Measurements from ENCODE around the gene FXYD7.
A peak's percentile ranks its signal among the peaks of the same experiment; 100 is the strongest.

The FXYD7 gene

DNA sequence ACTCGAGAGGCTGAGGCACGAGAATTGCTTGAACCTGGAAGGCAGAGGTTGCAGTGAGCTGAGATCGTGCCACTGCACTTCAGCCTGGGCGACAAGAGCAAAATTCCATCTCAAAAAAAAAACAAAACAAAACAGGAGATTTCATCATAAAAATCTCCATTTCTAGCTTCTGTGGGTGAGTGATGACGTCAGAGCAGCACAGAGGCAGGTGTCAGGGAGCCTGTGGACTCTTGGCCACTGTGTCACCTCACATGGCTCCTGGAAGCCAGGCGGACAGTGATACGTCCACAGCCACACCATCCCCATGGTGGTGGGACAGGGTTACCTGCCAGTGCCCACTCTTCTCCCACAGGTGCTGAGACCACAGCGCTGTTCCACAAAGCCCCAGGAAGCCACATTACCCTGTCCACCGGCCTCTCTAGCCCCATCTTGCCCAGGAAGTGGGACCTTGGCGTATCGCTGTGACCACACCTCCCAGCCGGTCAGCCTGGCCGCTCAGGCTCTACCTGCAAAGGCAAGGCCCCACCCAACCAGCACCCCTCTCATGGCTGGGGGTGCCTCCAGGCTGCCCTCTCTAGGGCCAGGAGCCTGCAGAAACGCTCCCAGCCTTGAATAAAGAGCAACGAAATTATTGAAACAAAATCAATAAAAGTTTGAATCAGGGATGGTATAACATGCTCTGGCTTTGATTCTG lies 29.9 kb upstream of the FXYD7 start:
- no peak for DNase-seq

DNA sequence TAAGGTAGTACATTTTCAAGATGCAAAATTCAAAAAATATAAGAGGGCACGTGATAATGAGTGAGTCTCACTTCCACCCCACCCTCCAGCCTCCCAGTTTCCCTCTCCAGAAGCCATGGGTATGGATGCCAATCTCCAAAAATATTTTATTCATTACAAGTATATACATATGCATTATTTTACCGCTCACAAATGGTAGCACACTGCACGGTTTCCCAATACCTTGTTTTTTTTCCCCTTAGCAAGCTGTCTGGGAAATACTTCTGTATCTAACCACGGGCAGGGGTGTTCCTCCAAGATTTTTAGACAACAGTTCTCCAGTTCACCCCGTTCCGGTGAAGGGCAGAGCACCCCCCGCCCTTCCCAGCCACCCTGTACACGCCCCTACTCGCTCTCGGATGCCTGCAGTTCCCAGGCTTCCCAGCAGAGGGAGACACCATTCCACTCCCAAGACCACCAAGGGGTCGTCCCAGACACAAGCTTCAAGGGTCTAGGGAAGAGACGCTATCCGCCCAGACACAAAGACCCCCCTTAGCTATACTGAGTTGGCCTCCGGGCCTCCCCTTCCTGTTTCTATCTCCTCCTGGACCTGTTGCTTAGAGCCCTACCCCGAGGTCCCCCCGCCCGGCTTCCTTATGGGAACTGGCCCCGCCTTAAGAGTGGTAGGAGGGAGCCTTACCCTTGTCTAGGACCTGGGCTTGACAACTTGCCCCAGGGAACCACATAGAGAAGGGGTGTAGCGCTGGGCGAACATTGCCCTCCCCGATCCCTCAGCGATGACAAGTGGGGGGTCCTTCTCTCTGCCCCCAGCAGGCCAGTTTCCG lies 28.5 kb upstream of the FXYD7 start:
- peak; percentile 60 for DNase-seq

DNA sequence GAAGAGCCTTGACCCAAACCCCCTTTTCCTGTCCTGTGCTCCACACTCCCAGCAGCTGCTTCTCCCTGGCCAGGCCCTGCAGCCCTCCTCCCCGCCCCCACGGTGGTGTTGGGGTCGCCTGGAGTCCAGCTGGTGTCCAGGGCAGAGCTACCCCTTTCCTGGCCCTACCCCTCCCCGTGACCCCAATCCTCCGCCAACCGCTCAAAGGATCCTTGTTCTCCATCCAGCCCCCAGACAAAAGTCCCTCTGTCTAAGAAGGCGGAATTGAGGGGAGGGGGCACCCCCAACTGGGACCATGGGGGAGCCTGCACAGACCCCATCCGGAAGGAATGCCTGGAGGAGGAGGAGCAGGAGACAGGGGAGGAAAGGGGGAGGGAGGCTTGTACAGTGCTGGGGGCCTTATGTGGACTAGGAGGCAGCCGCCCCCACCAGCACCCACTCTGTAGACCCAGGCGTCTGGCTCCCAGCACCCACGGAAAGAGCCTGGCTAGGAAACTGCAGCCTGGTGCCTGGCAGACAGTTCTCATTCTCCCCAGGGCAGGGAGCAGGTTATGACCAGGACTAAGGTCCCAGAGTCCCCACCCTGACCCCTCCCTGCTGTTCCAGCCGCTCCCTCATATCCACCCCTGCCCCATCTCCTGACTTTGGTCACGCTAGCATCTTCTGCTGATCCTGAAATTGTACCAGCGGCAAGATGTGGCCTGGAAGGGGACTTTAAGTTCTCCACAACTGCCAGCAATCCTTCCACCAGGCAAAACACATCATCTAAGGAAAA lies 27.7 kb upstream of the FXYD7 start, which contains the start of gene FXYD3:
Gene FXYD3 (plus strand): TSS at position 647 of the 775 bp plus-strand sequence. CDS start 3,554 bp downstream, outside the sequence.
- DNase-seq = no peak

DNA sequence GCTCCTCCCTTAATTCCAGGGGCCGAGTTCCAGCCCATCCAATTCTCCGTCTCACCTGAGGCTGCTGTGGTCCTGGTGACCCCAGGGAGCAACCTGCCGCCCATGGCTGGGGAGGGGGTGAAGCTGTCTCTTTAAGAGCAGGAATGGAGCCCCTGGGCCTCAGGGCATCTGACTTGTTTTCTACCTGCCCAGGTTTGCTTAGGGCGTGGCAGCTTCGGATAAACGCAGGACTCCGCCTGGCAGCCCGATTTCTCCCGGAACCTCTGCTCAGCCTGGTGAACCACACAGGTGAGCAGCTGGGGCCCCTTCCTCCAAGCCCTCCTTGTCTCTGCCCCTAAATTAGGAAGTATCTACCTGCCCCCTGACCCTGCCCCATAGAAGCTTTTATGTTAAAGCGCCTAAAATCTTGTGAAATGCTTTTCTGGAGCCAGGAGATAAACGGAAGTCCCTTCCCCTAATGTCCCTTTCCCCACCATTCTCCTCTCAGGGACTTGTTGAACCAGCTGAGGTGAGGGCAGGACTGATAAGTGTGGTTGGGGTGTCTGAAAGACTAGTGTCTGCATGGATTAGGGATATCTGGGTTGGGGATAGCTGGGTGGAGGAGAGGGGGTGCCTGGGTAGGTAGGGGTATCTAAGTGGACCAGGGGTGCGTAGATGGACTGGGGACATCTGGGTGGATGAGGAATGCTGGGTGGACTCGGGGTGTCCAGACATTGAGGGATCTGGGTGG lies 26.8 kb upstream of the FXYD7 start:
- DNase-seq = no peak

DNA sequence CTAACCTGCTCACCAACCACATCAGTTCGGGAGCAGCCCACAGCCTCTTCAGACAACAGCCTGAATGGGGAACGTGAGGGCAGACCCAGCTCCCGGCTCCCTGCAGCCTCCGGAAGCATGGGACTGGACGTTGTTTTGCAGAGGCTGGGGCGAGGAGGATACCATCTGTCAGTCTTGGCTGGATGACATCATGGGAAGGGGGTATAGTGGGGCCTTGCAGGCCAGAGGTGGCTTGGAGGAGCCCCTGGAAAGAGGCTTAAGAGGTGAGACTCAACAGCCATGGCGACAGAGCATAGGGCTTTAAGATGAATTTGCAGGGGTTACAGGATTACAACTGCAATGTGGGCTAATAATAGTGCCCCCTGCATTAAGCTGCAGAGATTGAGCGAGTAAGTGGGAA lies 25.9 kb upstream of the FXYD7 start:
- DNase-seq = no peak

DNA sequence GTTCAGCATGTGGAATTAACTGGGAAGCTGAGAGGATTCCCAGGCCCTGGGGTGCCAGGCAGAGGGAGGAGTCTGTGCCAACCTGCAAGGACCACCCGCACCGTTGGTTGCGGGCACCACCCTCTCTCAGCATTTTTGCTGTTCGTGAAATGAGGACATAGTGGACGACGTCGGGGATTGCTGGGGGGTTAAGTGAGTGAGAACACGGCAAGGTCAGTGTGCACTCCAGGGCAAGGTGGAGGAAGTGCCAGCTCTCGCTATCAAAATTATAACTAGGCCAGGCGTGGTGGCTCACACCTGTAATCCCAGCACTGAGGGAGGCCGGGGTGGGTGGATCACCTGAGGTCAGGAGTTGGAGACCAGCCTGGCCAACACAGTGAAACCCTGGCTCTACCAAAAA lies 25.3 kb upstream of the FXYD7 start:
- no peak for DNase-seq

DNA sequence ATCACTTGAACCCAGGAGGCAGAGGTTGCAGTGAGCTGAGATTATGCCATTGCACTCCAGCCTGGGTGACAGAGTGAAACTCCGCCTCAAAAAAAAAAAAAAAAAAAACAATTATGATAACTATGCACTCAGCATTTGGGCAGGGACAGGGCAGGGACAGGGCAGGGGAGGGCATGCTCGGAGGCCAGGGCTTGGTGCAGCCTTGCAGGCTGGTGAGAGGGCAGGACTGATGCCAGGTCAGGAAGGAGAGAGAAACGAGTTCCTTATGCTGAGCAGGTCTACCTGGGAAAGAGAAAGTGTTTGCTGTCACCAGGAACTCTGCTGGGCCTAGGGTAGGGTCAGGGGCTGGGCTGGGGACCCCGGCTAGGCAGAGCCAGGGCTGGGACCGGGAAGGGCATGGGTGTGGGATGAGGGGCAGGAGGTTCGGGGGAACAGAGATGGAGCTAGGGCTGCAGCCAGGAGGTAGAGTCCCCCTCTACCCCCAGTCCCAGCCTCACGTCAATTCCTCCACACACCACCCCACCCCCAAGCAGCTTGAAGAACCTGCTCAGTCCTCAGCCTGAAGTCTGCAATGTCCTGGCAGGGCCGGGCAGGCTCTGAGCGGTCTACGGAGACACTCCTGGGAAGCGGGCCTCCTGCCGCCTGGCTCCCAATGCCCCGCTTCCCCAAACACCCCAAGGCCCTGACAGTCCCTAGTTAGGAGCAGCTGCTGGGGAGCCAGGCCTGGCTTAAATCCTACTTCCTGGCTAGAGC lies 24.6 kb upstream of the FXYD7 start:
- DNase-seq = no peak

DNA sequence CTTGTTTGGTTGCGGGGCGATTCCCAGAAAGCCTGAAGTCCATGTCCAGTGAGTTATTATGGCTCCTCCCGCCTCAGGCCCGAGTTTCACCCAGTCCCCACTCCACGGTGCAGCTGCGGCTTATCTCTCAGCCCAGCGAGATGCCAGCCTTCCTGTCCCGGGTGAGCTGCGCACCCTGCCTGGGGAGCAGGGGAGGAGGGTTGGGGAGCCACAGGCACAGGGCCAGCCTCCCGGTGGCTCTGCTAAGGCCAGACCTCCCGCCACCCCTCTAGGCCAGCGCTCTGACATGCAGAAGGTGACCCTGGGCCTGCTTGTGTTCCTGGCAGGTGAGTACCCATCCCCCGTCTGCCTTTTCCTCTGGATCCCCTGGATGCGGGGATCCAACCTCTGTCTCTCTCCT lies 24.0 kb upstream of the FXYD7 start:
- DNase-seq = no peak

DNA sequence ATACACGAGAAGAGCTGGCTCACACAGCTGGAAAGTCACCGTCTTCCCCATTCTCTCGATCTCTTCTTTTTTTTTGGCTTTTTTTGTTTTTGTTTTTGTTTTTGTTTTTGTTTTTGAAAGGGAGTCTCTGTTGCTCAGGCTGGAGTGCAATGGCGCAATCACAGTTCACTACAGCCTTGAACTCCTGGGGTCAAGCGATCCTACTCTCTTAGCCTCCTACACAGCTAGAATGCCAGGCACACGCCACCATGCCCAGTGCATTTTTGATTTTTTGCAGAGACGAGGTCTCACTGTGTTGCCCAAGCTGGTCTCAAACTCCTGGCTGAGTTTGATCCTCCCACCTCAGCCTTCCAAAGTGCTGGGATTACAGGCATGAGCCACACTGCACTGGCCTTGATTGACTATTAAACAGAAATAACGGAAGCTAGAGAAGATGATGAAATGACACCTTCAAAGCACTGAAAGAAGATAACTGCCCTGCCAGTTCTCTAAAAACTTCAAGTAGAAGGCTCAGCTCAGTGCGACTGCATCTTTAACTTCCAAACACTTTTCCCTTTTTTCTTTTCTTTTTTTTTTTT lies 23.4 kb upstream of the FXYD7 start:
- no peak for DNase-seq

DNA sequence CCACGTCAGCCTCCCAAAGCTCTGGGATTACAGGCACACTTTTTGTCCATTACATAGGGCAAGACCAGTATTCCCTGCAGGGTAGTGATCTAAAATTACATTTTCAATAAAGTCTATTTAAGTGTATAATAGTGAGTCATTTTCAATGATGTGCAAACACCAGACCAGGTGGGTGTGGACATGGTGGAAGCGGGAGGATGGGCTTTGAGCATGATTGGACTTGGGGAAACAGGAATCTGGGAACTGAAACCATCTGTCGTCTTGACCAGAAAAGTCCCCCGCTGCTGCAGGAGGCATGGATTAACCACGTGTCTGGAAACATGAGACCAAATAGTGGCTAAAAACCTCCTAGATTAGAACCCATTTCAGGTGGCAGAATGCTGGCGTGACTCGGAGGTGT lies 22.6 kb upstream of the FXYD7 start:
- no peak for DNase-seq

DNA sequence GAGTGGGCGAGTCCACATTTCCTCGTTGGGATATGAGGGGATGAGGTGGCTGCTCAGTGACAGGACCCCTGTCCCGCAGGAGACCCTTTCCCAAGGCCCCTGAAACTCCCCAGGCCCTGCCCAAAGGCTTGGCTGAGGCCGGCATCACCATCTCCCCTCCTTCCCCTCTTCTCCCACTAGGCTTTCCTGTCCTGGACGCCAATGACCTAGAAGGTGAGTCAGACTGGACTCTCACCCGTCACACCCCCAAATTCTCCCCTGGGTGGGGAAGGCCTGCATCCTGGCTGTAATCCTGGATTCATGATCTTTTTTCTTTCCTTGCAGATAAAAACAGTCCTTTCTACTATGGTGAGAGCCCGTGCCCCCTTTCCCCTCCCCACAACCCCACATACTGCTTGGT lies 22.2 kb upstream of the FXYD7 start:
- no peak for DNase-seq

DNA sequence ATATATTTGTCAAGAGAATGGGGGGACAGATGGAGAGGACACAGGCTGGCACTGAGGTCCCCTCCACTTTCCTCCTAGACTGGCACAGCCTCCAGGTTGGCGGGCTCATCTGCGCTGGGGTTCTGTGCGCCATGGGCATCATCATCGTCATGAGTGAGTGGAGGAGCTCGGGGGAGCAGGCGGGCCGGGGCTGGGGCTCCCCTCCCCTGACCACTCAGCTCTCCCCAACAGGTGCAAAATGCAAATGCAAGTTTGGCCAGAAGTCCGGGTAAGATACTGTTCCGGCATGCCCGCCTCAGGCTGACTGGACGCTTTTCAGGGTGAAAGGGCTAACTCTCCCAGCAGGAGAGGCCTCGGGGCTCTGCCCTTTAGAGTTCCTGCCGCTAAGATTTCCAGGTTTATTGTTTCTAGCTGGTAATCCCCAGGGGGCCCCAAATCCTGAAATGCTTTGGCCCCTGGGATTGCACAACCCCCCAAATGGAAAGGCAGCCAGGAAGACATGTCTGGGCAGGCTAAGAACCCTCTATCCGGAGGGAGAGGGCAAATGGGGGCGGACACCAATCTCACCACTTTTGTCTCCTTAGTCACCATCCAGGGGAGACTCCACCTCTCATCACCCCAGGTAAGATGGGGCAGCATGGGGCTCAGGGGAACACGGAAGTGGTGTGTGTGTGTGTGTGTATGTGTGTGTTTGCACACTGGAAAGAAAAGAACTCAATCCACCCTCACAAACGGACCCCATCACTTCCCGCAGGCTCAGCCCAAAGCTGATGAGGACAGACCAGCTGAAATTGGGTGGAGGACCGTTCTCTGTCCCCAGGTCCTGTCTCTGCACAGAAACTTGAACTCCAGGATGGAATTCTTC lies 20.1 kb upstream of the FXYD7 start:
- no peak for DNase-seq

DNA sequence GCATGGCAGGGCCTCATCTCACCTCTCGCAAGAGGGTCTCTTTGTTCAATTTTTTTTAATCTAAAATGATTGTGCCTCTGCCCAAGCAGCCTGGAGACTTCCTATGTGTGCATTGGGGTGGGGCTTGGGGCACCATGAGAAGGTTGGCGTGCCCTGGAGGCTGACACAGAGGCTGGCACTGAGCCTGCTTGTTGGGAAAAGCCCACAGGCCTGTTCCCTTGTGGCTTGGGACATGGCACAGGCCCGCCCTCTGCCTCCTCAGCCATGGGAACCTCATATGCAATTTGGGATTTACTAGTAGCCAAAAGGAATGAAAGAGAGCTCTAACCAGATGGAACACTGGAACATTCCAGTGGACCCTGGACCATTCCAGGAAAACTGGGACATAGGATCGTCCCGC lies 19.5 kb upstream of the FXYD7 start:
- no peak for DNase-seq

DNA sequence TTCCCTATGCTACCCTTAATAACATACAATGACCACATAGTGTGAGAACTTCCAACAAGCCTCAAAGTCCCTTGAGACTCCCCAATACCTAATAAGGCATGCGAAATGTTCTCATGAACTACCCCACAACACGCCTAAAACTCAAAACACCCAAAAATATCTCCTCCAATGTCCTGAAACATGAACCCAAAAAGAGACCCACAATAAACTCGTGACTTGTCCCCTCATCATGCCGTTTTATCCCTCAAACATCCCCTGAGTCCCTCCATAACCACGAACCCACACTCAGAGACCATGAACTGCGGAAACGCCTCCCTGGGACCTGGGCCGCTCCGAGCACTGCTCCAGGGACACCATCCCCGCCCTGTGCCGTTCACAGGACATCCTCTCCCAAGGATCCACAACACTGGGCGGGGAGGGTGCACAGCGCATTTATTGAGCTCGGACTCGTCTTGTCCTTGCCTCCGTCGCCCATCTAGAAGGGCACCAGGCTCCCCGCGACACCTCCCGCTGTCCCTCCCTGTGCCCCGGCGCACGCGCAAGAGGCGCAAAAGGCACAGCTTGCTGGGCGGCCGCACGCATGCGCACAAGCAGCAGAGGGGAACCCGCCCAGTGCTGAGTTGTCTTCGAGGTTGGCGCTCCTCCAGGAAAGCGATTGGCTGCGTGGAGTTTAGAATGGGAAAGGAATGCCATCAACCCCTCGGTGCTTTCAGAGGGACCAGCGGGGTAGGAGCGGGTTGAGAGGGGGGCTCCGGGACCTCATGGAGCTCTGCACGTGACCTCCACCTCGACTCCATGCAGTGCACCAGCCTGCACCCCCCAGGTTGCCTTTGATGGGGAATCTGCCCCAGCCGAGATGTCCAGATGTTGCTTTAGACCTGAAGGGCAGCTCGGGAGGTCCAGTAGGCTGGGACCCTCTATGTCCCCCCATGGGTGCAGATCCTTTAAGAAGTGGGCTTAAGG lies 18.7 kb upstream of the FXYD7 start:
- DNase-seq = peak; percentile 79 to 83

DNA sequence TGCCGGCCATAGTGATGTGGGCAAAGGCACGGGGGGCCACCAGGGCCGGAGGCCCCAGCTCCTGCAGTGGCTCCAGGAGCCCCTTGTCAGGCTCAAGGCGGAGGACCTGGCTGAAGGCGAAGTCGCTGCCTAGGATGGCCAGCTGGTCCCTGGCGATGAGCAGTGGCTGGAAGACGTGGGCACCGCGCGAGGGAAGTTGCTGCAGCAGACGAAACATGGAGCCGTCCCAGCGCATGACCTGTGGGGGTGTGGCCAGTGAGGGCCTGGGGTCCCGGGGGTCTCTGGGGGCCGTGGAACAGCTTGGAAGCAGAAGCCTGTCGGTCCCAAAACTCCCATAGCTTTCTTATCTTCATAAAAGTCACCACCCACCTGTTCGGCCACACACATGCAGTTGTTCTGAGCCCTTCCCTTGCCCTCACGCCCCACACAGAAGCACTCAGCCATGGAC lies 17.8 kb upstream of the FXYD7 start:
- DNase-seq = no peak

DNA sequence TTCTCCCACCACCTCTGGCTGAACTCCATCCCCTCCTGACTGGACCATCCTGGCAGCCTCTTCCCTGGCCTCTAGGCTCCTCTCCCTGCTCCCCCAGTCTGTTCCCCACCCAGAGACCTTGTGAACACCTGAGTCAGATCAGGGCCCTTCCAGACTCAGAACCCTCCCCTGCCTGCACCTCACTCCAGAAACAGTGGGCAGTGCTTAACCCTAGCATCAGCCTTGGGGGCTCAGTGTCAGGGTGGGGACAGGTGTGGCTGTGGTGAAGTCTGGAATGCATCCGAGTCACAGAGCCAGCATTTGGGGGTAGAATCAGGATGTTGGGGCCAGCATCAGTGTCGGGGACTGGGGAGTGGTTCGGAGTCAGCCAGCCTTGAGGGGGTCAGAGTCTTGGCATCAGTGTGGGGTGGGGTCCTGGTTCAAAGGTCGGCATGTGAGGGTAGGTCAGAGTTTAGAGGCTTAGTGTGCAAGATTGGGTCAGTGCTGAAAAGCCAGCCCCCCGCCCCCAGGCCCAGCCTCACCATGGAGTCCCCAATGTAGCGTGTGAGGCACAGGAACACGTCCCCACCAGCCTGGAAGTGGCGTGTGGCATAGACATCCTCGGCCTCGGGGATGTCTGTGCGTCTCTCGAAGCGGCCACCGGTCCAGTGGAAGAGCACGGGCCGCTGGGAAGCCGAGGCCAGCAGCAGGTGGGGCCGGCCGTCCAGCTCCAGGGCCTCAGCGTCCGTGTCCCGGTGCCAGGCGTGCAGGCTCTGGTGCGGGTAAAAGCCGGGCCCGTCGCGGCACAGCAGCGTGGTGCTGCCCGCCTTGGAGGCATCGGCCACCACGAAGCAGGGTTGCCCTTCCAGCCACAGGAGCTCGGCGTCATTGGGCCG lies 17.1 kb upstream of the FXYD7 start:
- no peak for DNase-seq

DNA sequence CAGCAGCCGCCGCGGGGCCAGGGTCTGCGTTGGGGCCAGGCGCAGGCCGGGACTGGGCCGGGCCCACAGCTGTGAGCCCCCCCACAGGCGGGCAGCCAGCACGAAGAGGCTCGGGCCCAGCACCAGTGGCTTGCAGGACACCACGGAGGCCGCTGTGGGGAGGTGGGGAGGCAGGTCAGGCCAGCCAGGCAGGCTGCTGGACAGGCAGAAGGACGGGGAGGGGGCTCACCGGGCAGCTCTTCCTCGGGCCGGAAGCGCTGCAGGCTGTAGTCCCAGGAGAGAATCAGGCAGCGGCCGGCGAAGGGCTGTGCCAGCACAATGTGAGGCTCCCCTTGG lies 16.5 kb upstream of the FXYD7 start:
- DNase-seq = no peak

DNA sequence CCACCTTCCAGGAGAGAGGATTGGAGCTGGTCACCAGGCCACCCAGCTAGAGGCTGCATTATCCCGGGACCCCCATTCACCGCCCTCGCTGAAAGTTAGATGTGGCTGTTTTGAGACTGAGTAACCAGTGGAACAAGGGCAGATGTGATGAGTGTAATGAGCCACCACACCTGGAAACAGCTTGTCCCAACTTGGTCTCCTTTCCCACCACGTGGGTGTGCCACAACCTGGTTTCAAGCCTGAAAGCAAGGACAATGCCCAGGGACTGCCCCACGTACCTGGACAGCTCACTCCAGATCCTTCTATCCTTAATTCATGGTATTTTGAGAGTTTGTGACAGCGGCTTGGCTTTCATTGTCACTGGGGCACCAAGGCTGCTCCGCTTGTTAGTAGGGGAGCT lies 15.2 kb upstream of the FXYD7 start:
- no peak for DNase-seq
